HG03175 (cell line): Measurements from ENCODE around the gene RGL1.
"Not testable (repeated sequence)": the region's sequence is repeated elsewhere in the genome, so short reads cannot be mapped to it uniquely, and the experiment has no call there.

Experiments used
- ATAC-seq: cut with Tn5 transposase; IDR thresholded peaks from one replicate; pipeline ENCODE4 v1.9.1; 2021; ENCODE audit warnings: mild to moderate bottlenecking, moderate library complexity; ENCODE audit not compliant: unreplicated experiment

Gene RGL1

GRCh38 chr1:183804916-183805841 is at the start of gene RGL1:
Gene RGL1 (plus strand): TSS chr1:183805120. CDS start chr1:183805298, 178 bp downstream.
- ATAC-seq: peak; percentile 57

GRCh38 chr1:183756326-183756725 is 48.6 kb upstream of the RGL1 start:
- ATAC-seq: no peak

GRCh38 chr1:183757061-183757460 is 47.9 kb upstream of the RGL1 start:
- ATAC-seq: no peak

- no peak for ATAC-seq
Observed at GRCh38 chr1:183758913-183759312, 46.0 kb upstream of the RGL1 start.

- no peak for ATAC-seq
Observed at GRCh38 chr1:183760661-183761060, 44.3 kb upstream of the RGL1 start.

- ATAC-seq: no peak
Observed at GRCh38 chr1:183761871-183762270, 43.0 kb upstream of the RGL1 start.

- ATAC-seq: not testable (repeated sequence)
Observed at GRCh38 chr1:183762856-183763255, 42.1 kb upstream of the RGL1 start.

GRCh38 chr1:183764981-183765380 is 39.9 kb upstream of the RGL1 start:
- no peak for ATAC-seq

- no peak for ATAC-seq
Observed at GRCh38 chr1:183769956-183770815, 34.7 kb upstream of the RGL1 start.

GRCh38 chr1:183770816-183771128 is 34.1 kb upstream of the RGL1 start:
- no peak for ATAC-seq

- ATAC-seq: no peak
Observed at GRCh38 chr1:183773482-183774274, 31.2 kb upstream of the RGL1 start.

GRCh38 chr1:183774938-183775337 is 30.0 kb upstream of the RGL1 start:
- ATAC-seq: no peak

- no peak for ATAC-seq
Observed at GRCh38 chr1:183776731-183777130, 28.2 kb upstream of the RGL1 start.

- no peak for ATAC-seq
Observed at GRCh38 chr1:183777328-183777727, 27.6 kb upstream of the RGL1 start.

- ATAC-seq: no peak
Observed at GRCh38 chr1:183778045-183778444, 26.9 kb upstream of the RGL1 start.

- ATAC-seq: no peak
Observed at GRCh38 chr1:183778568-183779433, 26.1 kb upstream of the RGL1 start.

- ATAC-seq: no peak
Observed at GRCh38 chr1:183780159-183780558, 24.8 kb upstream of the RGL1 start.

- no peak for ATAC-seq
Observed at GRCh38 chr1:183780757-183781156, 24.2 kb upstream of the RGL1 start.

- ATAC-seq: no peak
Observed at GRCh38 chr1:183783342-183783741, 21.6 kb upstream of the RGL1 start.
